ENCODE data around the gene CFAP74. TPM values are rescaled to one million over a fixed set of nuclear protein-coding genes. Genes with fewer than 3 reads are reported as not detected.

The CFAP74 gene
- total and polyA plus RNA-seq, 2 of the 4 experiments (the other 2 are of a cell fraction) = not detected

- H3K4me2 ChIP-seq (ENCODE audit: low read depth, low read length) = no peak overlapping the region
- H4K8ac ChIP-seq (ENCODE audit: low read depth in 2 of 2, low read length in 2 of 2) = no peak overlapping the region
- POLR2A ChIA-PET (ENCODE audit: unreplicated experiment) = no interaction called here
- no peaks in the 10 kb centered on the region for H3K4me1 ChIP-seq (ENCODE audit: control insufficient read depth, insufficient read depth, low read length)
- dilution Hi-C loops (cut with HindIII; ENCODE audit: low sequenced_read_pairs, unreplicated experiment) = no loop called here
- no peak overlapping the region for H3K4me3 ChIP-seq (ENCODE audit: insufficient read depth, low read depth, low read length)
- no peak overlapping the region for H4K91ac ChIP-seq (ENCODE audit: insufficient read depth, low read depth, low read length)
- H2BK5ac ChIP-seq (ENCODE audit: low read depth, low read length, poor library complexity, severe bottlenecking) = no peak overlapping the region
- ATAC-seq (ENCODE audit: low read depth) (no peak), DNase-seq (no peak)
- no peak overlapping the region for H3K4ac ChIP-seq (ENCODE audit: low read depth, low read length)
- no TSS peak for BruUV-seq (replicated peaks)
- peaks cover 8% of the 10 kb centered on the region; the same call in 1 of the 2 replicates for H3K9me3 ChIP-seq (ENCODE audit: control insufficient read depth, insufficient read depth, low read length)
- intact Hi-C loops (cut with micrococcal nuclease) = no loop called here
- H2AK5ac ChIP-seq (ENCODE audit: low read depth, low read length) = no peak overlapping the region
- no peaks in the 10 kb centered on the region for H3K36me3 ChIP-seq (ENCODE audit: control insufficient read depth, insufficient read depth, low read length)
- CTCF ChIA-PET = no interaction called here
- no peak overlapping the region for H3K9ac ChIP-seq (ENCODE audit: low read depth, low read length)
- no peak overlapping the region for H3K27ac ChIP-seq (ENCODE audit: insufficient read depth, low read length)
- no peak overlapping the region for H4K5ac ChIP-seq (ENCODE audit: low read depth, low read length)
- no peak overlapping the region for H2AK9ac ChIP-seq (replicated peaks; ENCODE audit: low read depth, low read length, poor library complexity)
- no peak overlapping the region for H2AFZ ChIP-seq (replicated peaks; ENCODE audit: low read length, poor library complexity)
- peaks cover 10% of the 10 kb centered on the region; the same call in 1 of the 2 replicates for H3K27me3 ChIP-seq (ENCODE audit: control insufficient read depth, insufficient read depth, low read length)
- H2BK15ac ChIP-seq (ENCODE audit: low read depth, low read length) = no peak overlapping the region
- WGBS, 2 experiments (ENCODE audit: extremely low coverage in 2 of 2, insufficient read length in 1 of 2) = 89% methylated on average over 31 of the region's 42 CpGs; no CpG with 5 or more reads in 1 of the 2 experiments
- H3K56ac ChIP-seq (ENCODE audit: extremely low read depth, insufficient read depth, low read length) = no peak overlapping the region
- H3K14ac ChIP-seq (replicated peaks; ENCODE audit: low read depth, low read length) = no peak overlapping the region
- no peak overlapping the region for H3K18ac ChIP-seq (ENCODE audit: low read depth, low read length)
- no peak overlapping the region for H2BK20ac ChIP-seq (ENCODE audit: low read depth, low read length)
- H3K79me1 ChIP-seq (ENCODE audit: low read depth in 1 of 2, low read length in 2 of 2) = no peaks in the 10 kb centered on the region
- in situ Hi-C loops (cut with MboI; ENCODE audit: low sequenced_read_pairs) = no loop called here
- TF ChIP-seq USF2 (IDR thresholded peaks at IDR 0.05; ENCODE audit: low read depth, low read length) (no peak), ELK1 (IDR thresholded peaks at IDR 0.05; ENCODE audit: borderline replicate concordance, low read depth, low read length) (no peak), CHD1 (IDR thresholded peaks at IDR 0.05; ENCODE audit: low read depth, low read length) (no peak), FOS (IDR thresholded peaks at IDR 0.05; ENCODE audit: low read depth, low read length) (no peak), RFX5 (IDR thresholded peaks at IDR 0.05; ENCODE audit: low read depth, low read length) (no peak), MAFK (IDR thresholded peaks at IDR 0.05; ENCODE audit: low read depth, low read length) (no peak), CEBPB (IDR thresholded peaks at IDR 0.05; ENCODE audit: low read depth, low read length) (no peak), RAD21 (IDR thresholded peaks at IDR 0.05; ENCODE audit: low read length) (no peak), CTCF (conservative IDR thresholded peaks at IDR 0.05; ENCODE audit: low read depth, low read length) (no peak), BHLHE40 (IDR thresholded peaks at IDR 0.05; ENCODE audit: low read depth, low read length) (no peak), MAZ (IDR thresholded peaks at IDR 0.05; ENCODE audit: borderline replicate concordance, low read depth, low read length) (no peak)
- H4K20me1 ChIP-seq (ENCODE audit: insufficient read depth, low read length) = no peaks in the 10 kb centered on the region
- no peak overlapping the region for H2BK120ac ChIP-seq (ENCODE audit: low read depth, low read length)
- no peaks in the 10 kb centered on the region for H3K9me1 ChIP-seq (ENCODE audit: insufficient read depth, low read length)
- no peak overlapping the region for H3K23ac ChIP-seq (ENCODE audit: low read depth, low read length)
Measured at GRCh38 chr1:1980467-1981141, 23.0 kb downstream of the CFAP74 start.
